CD4-positive, alpha-beta T cell treated with Interleukin-6 at 100 ng/mL for 8 hours (primary cell): ENCODE results near the gene TMEM8B.
"Not testable (repeated sequence)": the region's sequence is repeated elsewhere in the genome, so short reads cannot be mapped to it uniquely, and the experiment has no call there.

Experiments used
- DNase-seq: peaks from one replicate; pipeline ENCODE4 v3.0.0-alpha.2; 2020; ENCODE audit warnings: mixed read lengths, low spot score

TMEM8B gene

DNA sequence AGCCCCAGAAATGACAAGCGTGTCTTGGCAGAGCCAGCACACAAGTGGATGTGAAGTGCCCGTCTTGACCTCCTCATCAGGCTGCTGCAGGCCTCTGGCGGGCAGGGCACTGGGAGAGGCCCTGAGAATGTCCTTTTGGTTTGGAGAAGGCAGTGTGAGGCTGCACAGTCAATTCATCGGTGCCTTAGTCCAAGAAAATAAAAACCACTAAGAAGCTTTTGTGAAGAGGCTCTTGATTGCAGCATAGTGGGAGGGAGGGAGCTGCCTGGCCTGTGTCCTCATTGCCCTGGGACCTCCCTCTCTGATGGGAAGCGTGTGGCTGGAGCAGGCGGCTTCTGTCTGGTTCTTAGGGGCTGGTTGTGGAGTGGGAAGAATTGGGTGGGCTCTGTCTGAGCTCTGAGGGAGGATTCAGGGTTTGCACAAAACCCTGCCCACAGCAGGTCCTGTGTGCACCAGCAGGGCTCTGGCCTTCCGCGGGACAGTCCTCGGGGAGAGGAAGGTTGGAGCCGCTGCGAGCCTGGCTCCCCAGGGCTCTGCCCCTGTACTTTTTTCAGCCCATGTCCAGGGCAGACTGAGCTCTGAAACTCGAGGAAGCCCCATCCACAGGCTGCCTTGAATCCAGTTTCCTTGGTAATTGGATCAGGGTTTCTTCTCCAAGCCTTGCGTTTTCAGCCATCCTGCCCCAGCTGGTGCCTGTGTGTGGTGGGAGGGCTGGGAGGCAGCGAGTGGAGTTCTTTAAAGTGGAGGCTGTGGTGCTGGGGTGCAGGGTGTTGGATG lies 78.1 kb downstream of the TMEM8B start:
- no peak for DNase-seq

GRCh38 chr9:35907711-35908503 lies 78.9 kb downstream of the TMEM8B start:
- DNase-seq, result peak; percentile 15

DNA sequence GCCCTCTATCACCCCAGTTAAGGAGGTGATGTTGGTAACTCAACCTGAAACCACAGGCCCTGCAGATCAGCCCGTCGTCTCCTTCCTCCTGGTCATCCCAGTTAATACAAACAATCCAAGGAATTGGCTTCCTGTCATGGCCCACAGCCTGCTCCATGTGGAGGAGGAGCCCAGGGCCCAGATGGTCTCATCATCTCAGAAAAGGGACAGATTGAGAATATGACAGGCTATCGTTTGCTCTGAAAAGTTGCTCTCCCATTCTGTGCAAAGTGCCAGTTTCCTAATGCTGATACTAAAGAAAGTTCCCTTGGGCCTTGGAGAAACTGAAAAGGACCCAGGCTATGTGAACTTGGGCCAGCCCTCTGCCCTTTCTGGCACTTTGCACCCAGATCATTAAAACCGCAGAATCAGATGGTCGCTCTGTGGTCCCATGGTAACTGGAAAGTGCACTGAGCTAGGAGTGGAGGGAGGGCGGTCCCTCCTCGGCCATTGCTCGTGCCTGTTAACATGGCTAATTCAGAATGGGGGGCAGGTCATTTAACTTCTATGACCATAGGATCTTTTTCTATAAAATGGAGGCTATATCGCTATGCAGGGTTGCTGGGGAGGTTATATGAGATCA lies 79.6 kb downstream of the TMEM8B start:
- DNase-seq, result no peak

GRCh38 chr9:35909274-35909673 lies 80.2 kb downstream of the TMEM8B start, which contains the start of gene SPAAR:
Gene SPAAR (plus strand): TSS chr9:35909490. CDS start chr9:35910464, 974 bp downstream.
- no peak for DNase-seq

GRCh38 chr9:35909687-35910612 lies 80.9 kb downstream of the TMEM8B start:
- DNase-seq, result no peak

GRCh38 chr9:35910613-35911359 lies 81.8 kb downstream of the TMEM8B start:
- peak; percentile 56 for DNase-seq

DNA sequence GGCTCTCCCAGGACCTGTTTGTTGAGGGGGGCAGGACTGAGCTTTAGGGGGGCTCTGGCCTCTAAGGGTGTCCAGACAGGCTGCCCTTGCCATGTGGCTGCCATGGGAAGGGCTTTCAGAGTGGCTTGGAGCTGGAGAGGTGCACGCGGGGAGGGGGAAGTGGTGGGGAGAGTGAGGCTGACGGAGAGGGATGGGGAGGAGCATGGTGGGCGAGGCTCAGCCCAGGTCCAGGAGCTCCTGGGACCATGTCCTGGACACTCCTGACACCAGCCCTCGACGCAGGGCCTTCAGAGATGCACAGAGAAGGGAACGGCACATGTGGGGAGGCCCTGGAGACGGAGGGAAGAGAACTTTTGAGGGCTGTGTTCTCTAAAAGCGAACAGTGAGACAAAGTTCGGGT lies 82.7 kb downstream of the TMEM8B start:
- no peak for DNase-seq

DNA sequence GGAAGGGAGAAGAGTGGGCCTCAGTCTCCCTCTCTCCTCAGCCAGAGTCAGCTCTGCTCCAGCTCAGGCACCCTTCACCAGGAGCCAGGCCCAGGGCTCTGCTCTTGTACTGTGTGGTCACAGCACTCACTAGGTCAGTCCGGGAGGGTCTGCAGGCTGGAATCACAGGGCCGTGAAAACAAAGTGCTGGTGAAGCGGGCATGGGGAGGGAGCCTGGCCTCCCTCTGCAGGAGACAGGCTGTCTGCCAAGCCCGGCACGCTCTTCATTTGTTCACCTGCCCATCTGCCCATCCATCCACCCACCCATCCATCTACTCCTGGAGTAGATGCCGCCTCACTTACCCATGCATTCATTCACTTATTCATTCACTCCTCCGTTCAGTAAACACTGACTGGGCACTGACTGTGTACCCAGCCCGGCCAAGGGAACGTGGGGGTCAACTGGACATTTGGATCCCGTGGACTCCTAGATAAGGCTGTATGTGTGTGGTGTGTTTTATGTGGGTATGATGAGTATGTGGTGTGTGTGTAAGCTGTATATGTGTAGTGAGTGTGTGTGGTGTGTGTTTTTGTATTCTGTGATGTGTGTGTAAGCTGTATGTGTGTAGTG lies 83.9 kb downstream of the TMEM8B start:
- DNase-seq, result no peak

DNA sequence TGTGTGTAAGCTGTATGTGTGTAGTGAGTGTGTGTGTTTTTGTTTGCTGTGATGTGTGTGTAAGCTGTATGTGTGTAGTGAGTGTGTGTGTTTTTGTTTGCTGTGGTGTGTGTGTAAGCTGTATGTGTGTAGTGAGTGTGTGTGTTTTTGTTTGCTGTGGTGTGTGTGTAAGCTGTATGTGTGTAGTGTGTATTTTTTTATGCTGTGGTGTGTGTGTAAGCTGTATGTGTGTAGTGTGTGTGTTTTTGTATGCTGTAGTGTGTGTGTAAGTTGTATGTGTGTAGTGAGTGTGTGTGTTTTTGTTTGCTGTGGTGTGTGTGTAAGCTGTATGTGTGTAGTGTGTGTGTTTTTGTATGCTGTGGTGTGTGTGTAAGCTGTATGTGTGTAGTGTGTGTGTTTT lies 84.4 kb downstream of the TMEM8B start:
- DNase-seq, result not testable (repeated sequence)

- DNase-seq, result no peak
Observed at GRCh38 chr9:35914301-35914807, 85.3 kb downstream of the TMEM8B start.
